Medulla oblongata (tissue), 1 donor: ENCODE measurements around the gene IDH3A.
"Not testable (repeated sequence)": the region's sequence is repeated elsewhere in the genome, so short reads cannot be mapped to it uniquely, and the experiment has no call there.

Source experiments
- DNase-seq: peaks from one replicate; pipeline ENCODE4 v3.0.0-alpha.2; 2015; ENCODE audit errors: extremely low spot score

The IDH3A gene

DNA sequence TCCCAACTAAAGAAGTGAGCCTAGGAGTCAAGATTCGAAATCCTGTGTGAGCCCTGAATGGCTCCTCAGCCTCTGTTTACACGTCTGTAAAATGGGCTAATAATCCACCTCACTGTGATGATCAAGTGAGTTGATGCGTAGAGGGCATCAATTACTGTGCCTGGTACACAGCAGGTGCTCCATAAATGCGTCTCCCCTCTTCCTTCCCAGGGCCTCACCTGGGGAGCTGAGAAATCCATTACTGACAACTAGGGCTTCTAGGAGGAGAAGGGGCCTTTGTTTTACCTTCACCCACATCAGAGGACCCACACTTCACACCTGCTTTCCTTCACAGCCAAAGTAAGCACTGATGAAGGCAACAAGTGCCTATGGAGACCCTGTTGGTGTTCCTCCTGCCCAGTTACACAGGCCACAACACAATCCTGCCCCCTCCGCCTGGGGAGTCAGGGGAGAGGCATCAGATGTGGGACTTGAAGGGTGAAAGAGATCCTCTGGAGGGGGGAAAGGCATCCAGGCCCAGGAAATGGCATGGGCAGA lies 19.3 kb upstream of the IDH3A start:
- DNase-seq, result no peak

DNA sequence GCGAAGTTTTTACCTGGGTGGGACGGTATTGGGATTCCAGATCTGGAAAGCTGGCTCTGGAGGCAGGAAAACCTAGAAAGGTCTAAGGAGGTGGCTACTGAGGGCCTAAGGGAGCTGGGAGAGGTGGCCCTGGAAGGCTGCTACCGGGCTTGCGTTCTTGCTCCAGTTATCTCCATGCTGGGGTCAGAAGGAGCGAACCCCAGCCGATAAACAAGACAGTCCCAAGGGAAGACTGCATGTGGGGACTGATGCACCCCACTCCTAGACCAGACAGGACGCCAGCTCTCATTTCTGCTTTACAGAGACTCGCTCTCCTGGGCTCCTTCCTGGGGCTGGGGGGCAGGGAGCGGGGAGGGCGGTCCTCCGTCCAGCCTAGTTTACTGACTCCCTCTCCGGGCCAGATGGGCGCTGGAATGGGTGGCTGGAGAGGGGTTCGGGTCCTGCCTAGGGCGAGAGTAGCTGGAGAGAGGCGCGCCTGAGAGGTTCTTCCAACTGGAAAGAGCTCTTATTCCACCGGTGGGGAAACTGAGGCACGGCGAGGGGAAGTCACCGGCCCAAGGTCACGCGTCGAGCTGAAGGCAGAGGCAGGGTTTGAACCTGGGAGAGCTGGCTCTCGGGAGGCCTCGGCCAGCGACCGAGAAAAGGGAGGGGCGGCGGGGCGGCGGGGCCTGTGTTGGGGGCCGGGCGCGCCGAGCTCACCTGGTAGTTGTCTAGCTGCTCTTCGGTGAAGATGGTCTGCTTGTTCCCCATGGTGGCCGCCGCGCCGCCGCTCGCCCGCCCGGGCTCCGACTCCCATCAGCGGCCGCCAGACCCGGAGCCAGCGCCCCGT lies 18.5 kb upstream of the IDH3A start:
- DNase-seq, result no peak

DNA sequence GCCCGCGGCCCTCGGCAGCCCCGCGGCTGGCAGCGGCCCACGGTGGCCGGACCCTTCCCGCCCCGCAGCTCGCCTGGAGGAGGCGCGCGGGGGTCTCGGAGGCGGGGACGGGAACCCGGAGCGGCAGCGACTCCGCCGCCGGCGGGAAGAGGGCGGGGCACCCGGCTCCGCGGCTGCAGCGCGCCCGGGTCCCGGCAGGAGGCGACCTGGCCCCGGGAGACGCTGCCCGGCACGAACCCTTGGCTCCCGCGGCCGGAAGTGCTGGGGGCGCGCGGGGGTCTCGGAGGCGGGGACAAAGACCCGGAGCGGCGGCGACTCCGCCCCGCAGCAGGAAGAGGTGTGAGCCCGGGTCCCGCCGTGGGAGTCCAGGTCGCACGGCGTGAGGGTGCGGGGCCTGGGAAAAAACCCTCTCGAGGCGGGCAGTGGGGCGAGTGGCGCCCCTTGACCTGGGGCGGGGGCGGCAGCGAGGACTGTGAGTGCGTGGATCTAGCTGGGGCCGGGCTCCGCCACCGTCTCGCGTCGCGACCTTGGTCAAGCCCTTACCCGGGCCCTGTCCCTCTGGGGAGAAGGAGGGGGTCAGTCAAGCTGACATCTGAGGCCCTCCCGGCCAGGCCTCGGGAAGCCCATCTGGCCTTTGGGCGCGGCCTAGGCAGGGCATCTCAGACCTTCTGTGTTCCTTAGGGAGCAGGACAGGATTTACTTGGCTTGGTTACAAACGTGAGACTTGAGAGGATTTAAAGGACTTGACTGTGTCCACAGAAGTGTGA lies 17.7 kb upstream of the IDH3A start, which contains the start of gene CIB2:
TSS of gene CIB2 (minus strand) at position 151 of the 767 bp plus-strand sequence. CDS start 230 bp downstream, outside the sequence.
- DNase-seq, result peak; percentile 64

DNA sequence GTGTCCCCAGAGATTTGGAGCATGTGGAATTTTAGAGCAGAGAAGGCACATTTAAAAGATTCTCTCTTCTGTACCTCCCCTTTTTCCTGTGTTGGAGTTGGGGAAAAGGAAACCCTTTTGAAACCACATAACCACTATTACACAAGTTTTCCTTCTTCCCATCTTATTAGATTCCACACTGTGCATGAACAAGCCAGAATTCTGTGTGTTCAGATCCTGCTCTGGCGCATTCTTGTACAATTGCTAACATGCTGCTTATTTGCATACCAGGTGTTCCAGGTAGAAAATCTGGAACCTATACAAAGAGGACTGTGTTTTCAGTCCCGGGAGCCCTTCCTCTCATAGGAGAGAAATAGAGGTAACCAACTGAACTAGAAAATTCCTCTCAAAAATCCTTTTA lies 15.4 kb upstream of the IDH3A start:
- no peak for DNase-seq

DNA sequence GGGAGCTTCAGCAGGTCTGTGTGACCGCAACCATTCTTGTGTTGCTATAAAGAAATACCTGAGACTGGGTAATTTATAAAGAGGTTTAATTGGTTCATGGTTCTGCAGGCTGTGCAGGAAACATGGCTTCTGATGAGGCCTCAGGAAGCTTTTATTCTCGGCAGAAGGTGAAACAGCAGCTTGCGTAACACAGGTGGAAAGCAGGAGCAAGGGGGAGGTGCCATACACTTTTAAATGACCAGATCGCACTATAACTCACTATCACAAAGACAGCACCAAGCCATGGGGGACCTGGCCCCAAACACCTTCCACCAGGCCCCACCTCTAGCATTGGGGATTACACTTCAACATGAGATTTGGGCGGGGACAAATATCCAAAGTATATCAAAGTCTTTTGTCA lies 9.6 kb upstream of the IDH3A start:
- no peak for DNase-seq

DNA sequence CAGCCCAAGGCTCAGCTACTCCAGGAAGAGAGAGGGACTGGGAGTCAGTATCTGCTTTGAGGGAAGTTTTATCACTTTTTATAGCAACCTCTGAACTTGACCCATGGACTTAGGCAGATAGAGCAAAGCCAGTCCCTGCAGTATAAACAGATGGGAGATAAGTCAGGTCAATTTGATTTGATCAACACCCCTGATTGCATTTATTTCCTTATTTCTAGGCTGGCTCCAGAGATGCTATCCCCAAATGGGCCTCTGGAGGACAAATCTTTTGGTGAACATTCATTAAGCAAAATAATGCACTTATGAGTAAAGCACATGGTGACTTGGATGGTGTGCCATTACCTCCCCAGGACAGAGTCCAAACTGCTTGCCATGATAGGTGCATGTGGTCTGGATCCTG lies 8.9 kb upstream of the IDH3A start:
- DNase-seq, result no peak

DNA sequence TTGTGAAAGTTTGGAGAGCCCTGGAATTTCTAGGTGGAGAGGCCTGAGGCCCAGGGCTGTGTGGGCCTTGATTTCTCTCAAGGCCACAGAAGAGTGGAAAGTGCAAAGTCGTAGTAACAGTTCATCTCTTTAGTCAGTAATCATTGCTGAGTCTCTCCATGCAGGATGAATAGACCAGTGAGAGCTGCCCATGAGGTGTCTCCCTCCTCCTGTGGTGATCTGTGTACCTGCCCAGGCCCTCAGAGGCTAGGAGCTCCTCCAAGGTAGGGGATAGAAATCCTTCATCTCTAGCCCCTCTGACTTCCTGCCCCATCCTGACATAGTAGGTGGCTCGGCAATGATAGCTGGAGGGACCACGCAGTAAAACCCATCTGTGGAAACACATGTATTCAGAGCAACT lies 6.8 kb upstream of the IDH3A start:
- DNase-seq, result no peak

DNA sequence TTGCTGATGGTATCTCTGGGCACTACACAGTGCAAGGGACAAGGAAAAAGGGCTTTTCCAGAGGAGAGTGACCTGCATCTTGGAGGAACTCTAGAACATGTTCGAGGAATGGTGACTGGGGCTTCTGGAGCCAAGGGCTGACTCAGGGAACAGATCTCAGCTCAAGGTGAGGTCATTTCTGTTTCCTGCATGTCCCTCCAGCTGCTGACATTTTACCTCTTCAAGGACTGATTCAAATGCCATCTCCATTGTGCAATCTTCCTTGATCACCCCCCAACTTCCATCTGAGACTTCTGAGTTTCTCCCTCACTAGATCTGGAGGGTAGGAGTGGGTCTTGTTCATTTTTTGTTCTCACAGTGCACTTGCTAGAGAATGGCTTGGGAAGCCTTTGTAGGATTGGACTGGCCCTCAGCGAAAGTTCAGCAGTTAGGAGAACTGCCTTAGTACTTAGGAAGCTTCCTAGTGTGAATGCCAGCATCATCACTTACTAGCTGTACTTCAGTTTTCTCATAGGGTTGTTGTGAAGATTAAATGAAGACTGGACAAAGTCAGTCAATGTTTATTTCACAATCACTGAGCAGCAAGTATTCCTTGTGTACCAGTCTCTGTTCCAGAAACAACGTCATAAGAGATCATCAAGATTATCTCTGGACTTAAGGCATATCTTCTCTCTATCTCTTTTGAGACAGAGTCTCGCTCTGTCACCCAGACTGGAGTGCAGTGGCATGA lies 2.6 kb upstream of the IDH3A start:
- no peak for DNase-seq

DNA sequence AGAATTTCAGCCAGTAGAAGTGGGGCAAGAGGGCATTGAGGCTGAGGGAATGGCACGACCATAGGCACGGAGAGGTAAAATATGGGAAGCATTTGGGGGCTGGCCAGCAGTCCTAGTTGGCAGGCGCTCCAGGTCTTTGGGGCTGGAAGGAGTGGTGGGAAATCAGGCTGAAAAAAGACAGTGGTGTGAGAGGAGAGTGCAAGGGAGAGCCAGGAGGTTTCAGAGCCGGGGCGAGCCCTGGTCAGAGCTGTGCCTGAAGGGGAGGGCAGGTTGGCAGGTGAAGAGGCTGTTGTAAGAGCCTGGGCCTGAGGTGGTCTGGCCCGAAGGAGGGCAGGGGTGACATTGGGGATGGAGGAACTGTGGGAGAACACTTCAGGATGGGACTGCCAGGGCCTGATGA lies 1.6 kb upstream of the IDH3A start:
- no peak for DNase-seq

DNA sequence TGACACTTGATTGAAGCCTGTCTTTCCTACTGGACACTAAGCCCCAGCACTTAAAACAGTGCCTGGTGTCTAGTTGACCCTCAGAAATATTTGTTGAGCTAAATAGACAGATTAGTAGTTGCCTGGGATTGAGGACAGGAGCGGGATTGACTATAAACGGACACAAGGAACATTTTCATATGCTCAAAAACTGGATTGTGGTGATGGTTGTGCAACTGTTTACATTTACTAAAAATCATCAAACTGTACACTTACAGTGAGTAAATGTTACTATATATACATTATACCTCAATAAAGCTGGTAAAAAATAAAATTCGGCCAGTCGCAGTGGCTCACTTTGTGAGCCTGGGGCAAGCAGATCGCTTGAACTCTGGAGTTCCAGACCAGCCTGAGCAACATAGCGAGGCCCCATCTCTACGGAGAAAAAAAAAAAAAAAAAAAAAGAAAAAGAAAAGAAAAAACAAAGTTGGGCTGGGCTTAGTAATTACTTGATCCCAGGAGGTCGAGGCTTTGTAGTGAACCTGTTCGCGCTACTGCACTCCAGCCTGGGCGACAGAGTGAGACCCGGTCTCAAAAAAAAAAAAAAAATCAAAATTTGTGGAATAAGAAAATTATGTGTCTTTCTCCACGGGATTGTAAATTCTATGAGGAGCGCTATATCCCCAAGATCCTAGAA lies 632 bp upstream of the IDH3A start:
- no peak for DNase-seq

DNA sequence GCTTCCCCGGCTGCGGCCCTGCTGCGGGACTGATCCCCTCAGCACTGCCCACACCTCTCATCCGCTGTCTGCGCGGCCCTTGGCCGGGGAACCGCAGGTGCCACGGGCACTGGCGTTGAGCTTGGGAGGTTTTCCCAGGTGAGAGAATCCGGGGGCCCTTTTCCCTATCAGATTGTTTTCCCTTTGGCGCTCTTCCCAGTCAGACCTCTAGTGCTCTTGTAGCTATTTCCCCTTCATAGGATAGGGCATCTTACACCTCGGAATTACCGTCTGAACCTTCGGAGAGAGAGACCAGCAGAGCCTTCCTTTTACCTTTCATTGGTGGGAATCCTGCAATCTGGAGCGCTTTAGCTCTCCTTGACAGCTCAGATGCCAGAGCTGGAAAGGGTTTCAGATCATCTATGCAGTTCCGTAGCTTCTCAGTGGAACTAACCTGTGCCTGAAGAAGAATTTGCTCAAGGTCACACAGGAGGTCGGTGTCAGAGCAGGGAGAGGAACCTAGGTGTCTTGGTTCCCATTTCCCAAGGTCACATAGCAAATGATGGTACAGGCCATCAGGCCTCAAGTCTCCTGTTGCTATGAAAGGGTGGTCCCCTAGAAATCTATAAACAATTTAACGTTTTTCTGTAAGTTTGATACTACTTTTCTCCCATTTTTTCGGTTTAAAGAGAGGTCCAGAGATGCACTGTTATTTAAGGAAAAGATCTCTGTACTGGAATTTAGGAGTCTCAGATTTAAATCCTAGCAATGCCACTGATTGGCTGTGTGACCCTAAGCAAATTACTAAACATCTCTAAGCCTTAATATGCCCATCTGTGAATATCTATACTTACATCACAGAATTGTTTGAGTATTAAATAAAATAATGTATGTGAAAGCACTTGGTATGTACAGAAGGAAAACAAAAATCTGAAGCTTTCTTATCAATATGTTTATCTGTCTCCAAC lies 916 bp downstream of the IDH3A start:
- DNase-seq, result peak; percentile 31

DNA sequence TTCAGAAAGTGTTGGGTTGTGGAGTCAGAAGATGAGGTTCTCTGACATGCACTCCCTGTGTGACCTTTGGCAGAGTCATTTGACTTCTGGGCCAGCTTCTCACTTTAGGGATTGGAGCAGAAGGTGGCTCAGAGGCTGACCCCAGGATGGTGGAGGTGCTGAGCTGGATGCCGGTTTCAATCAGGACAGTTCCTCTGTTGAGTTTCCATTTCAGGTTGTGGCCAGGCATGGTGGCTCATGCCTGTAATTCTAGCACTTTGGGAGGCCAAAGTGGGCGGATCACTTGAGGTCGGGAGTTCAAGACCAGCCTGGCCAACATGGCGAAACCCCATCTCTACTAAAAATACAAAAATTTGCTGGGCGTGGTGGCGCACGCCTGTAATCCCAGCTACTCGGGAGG lies 1.9 kb downstream of the IDH3A start:
- DNase-seq, result not testable (repeated sequence)

DNA sequence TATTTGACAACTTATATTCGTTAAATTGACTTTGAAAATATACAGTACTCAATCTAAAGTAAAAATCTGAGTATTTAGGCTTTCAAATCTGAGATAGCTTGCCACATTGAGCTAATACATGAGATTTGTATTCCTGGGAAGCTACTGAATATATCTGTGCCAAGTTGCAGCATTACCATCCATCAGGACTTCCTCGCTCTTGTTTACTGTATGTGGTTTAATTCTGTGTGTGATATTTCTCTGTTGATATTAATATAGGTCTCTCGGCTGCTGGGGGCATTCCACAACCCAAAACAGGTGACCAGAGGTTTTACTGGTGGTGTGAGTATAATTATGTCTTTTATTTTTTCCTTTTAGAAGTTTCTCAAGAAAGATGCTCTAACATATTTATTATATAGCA lies 5.8 kb downstream of the IDH3A start:
- no peak for DNase-seq

DNA sequence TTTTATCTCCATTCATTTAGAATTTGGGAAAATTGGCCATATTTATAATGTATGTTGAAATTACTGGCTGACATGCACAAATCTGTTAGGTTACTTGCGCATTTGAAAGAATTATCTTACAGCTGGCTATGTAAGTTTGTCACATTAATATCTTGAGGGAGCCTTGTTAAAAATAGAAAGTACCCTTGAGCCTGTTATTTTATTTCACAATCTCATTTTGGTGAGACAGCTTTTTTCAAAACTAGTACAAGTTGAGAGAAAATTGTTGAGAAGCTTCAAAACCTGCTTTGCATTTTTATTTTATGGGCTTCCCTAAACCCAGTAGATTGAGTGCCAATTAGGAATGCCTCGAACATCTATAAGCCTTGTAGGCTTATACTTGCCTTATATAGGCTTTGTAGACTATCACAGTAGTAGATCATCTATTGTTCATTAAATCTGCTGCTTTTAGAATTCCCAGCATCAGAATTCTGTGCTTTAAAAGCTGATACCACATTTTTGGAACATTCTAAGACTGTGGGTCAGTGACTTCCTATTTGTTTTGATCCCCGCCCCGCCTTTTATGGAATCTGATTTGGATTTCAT lies 6.3 kb downstream of the IDH3A start:
- DNase-seq, result no peak

DNA sequence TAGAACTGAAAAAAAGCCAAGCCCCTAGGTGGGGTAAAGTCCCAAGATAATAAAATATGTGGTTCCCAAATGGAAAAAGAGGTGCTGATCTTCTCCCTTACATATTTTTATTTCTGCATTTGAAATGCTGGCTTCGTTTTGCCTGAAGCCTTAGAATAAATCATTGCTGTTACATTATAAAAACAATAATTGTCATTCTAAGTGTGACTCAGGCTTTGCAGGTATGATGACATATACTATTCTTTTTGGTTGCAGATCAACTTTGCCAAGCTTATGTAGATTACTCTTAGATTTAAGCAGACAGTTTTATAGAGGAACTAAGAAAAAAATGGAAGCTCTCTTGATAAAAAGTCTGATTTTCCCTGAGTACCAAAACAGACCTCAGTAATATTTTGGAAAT lies 7.5 kb downstream of the IDH3A start:
- no peak for DNase-seq

DNA sequence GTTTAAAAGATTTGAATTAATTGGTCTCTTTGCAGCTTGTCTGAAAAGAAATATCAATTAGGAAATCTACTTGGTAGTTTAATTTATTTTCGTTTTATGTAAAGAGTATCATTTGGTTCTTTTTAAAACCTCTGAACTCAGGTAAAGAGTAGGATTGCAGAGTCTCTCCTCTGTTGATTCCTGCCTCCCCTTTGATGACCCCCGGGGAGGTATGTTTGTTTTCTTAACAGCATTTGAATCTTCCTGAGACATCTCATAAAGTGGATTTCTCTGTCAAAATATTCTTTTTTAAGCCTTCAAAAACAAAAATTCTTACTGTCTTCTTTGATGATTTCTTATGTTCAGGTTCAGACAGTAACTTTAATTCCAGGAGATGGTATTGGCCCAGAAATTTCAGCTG lies 8.0 kb downstream of the IDH3A start:
- no peak for DNase-seq

DNA sequence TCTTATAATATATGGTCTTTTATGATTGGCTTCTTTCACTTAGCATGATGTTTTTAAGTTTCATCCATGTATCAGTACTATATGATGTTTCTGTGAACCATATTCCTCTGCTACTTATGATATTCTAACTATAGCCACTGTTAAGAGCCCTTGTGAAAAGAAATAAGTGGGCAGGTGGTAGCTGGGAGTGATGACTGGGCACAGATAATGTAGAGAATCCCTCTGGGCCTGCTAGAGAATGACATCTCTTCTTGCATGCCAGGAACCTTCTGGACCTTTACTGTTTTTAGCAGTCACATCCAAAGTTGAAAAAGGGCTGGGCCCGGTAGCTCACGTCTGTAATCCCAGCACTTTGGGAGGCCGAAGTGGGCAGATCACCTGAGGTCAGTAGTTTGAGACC lies 10.2 kb downstream of the IDH3A start:
- DNase-seq, result no peak

DNA sequence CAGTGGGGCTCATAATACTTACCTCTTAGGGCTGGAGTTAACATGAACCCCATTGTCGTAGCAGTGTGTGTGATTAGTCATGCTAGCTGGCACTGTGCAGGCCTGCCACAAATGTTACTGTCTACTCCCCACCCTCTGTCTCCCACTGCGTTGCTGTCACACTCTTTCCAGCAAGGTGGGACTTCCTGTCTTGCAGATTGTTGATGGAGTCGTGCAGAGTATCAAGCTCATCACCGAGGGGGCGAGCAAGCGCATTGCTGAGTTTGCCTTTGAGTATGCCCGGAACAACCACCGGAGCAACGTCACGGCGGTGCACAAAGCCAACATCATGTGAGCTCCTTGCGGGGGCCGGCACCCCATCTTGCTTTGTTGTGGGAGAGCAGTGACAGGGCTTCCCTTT lies 12.9 kb downstream of the IDH3A start:
- peak; percentile 58 for DNase-seq

DNA sequence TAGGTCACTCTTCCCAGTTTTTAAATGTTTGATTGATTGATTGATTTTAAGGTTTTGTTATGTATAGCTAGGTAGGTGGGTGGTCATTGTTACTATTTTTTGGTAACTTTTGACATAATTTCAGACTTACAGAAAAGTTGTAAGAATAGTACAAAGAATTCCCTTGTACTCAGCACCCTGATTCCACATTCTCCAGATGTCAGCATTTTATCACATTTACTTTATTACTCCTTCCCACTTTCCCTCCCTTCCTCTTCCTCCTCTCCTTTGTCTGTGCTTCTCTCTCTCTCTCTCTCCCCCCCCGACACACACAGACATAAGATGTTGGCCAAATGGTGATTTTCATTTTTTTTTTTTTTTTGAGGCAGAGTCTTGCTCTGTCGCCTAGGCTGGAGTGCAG lies 14.8 kb downstream of the IDH3A start:
- DNase-seq, result no peak

DNA sequence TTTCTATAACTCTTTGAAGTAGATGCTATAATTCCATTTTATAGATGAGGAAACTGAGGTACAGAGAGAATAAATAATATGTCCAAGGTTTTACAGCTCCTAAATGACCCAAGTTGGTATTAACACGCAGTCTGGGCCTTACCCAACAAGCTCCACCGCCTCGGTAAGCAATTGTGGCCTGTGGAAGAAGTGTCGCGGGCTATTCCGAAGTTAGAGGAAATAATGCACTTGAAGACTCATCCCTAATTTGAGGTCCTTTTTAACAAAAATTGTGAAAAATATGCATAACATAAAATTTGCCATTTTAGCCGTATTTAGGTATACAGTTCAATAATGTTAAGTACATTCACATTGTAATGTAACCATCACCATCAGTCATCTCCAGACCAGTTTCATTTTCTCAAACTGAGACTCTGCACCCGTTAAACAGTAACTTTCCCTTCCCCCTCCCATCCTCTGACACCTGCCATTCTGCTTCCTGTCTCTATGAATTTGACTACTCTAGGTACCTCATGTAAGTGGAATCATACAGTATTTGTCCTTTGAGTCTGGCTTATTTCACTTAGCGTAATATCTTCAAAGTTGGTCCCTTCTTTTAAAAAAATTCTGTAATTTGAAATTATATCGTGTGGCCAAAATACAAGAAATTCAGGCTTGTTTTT lies 18.2 kb downstream of the IDH3A start:
- no peak for DNase-seq
